HG02938 (cell line): Measurements from ENCODE around the gene RPIA.
"Not testable (repeated sequence)": the region's sequence is repeated elsewhere in the genome, so short reads cannot be mapped to it uniquely, and the experiment has no call there.

Experiments used
- ATAC-seq: cut with Tn5 transposase; IDR thresholded peaks from one replicate; pipeline ENCODE4 v1.9.1; 2021; ENCODE audit warnings: mild to moderate bottlenecking, moderate library complexity; ENCODE audit not compliant: unreplicated experiment

RPIA gene

DNA sequence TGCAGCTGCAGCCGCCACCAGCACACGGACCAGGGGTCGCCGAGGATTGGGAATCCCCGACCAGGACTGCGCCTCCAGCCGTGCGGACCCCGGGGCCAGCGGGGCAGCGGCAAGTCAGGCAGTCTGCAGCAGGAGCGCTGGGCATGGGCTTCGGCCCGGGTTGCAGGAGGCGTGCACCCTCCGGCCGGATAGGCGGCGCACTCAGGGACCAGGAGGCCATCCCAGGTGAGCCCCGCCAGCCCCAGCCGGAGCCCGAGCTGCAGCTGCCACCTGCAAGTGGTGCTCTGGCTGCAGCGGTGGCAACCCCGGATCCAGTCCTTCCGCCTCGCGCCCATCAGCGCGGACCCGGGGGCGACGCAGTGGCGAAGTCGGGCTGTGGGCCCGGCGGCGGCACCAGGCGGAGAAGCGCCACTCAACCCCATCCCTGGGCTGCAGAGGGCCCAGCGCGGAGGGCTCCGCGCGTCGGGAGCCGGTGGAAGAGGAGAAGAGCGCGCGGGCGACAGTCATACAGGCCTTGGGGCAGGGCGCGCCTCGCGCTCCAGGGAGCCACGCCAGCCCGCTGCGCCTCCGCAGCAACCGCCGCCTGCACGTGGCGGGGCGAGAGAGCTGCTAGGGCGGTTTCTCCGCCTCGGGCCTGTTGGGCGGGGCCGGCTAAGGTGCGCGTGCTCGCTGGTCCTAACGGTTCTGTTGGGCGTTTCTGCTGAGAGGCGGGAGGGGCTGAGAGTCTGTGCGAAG, 73.8 kb downstream of the RPIA start:
- no peak for ATAC-seq

GRCh38 chr2:88765889-88766481, 74.5 kb downstream of the RPIA start:
- ATAC-seq, result not testable (repeated sequence)

DNA sequence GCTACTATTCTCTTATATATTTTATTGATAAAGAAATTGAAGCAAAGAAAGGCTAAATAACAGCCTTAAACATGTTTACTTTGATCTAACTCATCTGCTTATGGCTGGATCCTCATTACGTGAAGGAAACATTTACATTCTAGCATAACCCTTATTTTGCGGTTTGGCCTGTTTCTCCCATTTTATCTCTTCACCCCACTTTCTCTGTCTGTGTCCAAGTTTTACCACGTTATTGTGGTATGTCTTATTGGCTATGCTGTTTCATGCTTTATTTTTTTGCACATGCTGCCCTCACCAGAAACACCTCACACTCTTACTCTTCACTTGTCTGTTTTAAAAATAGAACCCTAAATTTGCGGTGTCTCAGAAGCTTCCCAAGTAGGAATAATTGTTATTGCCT, 78.5 kb downstream of the RPIA start:
- ATAC-seq, result no peak

DNA sequence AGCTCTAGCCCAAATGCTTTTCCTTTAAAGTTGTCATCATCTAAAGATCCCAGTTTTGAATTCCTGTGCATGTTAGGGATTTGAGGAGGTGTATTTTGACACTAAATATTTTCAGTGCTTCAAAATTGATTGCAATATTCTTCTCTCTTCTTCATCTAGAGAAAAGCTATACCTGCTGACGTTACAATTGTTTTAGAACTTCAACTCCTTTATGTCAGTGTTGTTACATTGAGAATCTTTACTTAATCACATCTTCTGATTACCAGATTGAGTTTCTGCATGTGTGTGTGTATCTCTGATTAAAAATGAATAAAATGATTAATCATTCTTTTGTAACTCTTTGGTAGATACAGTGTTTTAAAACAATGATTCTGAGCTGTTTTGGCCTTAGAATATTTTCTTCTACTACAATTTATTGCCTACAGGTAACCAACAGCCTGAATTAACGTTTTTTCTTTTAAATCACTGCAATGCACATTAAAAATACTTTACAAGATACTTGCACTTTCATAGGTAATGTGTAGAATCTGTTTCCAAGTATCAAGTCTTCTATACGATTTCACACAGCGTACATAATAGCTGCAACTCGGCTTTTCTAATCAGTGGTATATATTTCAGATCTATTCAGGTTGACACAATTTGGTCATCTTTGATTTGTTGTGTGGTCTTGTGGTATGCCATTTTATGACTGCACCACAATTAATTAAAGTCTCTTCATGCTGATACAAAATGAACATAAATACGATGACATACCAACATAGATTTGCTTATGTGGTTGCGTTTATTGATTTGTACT, 82.0 kb downstream of the RPIA start:
- not testable (repeated sequence) for ATAC-seq

- not testable (repeated sequence) for ATAC-seq
Observed at GRCh38 chr2:88789213-88789612, 97.7 kb downstream of the RPIA start.

GRCh38 chr2:88795932-88796331, 104.5 kb downstream of the RPIA start:
- not testable (repeated sequence) for ATAC-seq

GRCh38 chr2:88796523-88796922, 105.0 kb downstream of the RPIA start:
- not testable (repeated sequence) for ATAC-seq

DNA sequence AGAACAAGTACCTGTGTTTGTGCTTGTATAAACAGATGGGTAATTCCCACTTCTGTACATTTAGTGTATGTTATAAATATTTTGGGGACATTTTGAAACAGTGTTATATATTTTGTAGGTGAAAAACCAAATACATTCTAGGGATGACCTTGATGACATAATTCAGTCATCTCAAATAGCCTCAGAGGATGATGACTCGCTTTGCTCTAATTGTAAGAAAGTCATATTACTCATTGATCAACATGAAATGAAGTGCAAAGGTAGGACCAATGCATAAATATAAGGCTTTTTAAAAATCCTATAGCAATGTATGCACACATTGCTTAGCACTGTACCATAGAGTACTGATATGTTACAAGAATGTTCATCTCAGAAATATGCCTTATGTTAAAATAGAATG, 105.7 kb downstream of the RPIA start:
- not testable (repeated sequence) for ATAC-seq
